Caco-2 (cell line): ENCODE data around the gene ZC3H18. TPM values are rescaled to one million over a fixed set of nuclear protein-coding genes. Genes with fewer than 3 reads are reported as not detected.

ENCODE experiments used
- BruUV-seq: library from RNA; stranded (reverse); fragments of 400-500 nt; replicated peaks from 2 replicates; lab custom pipeline; 2021; lab: Mats Ljungman, UMichigan
- CTCF ChIA-PET: fragments of 300-600 bp; sonication (Branson Sonifier 250); formaldehyde crosslinking; loops from one replicate; lab custom pipeline; 2022; ENCODE audit warnings: antibody characterized with exemption; lab: Charles Lee
- POLR2A ChIA-PET: fragments of 300-600 bp; sonication (Branson Sonifier 250); formaldehyde crosslinking; loops from one replicate; lab custom pipeline; 2022; ENCODE audit warnings: antibody characterized with exemption; lab: Charles Lee
- DNase-seq, 2 experiments: peaks; one replicate each; pipeline versions ENCODE4 v3.0.0 to v3.0.0-alpha.2; 2020 to 2022
- H3K27me3 ChIP-seq: replicated peaks from 2 replicates; pipeline ENCODE4 v1.6.0; 2011; ENCODE audit warnings: low read length; ENCODE audit not compliant: control insufficient read depth, insufficient read depth
- H3K36me3 ChIP-seq: 2 replicates; pipeline ENCODE4 v1.5.1; 2011; ENCODE audit warnings: low read length; ENCODE audit not compliant: control insufficient read depth, insufficient read depth
- H3K4me1 ChIP-seq: fragments of 250-450 bp; sonication (Bioruptor Pico); 2 replicates; pipeline ENCODE4 v1.5.1; 2020; ENCODE audit warnings: mild to moderate bottlenecking
- H3K4me3 ChIP-seq: 2 replicates; pipeline ENCODE4 v1.5.1; 2011; ENCODE audit warnings: low read depth, mild to moderate bottlenecking, control low read depth, low read length
- H3K9me3 ChIP-seq: fragments of 250-450 bp; sonication (Bioruptor Pico); 2 replicates; pipeline ENCODE4 v1.5.1; 2020; ENCODE audit warnings: mild to moderate bottlenecking, moderate library complexity
- H3K27ac Mint-ChIP-seq: one replicate; pipeline ENCODE4 v1.8.0; 2022; ENCODE audit warnings: mixed read lengths; ENCODE audit not compliant: unreplicated experiment
- H3K27me3 Mint-ChIP-seq: one replicate; pipeline ENCODE4 v1.8.0; 2022; ENCODE audit warnings: mixed read lengths; ENCODE audit not compliant: insufficient read depth, unreplicated experiment
- H3K36me3 Mint-ChIP-seq: one replicate; pipeline ENCODE4 v1.8.0; 2022; ENCODE audit warnings: mild to moderate bottlenecking, mixed read lengths; ENCODE audit not compliant: insufficient read depth, unreplicated experiment
- H3K4me1 Mint-ChIP-seq: one replicate; pipeline ENCODE4 v1.8.0; 2022; ENCODE audit warnings: low read depth, mixed read lengths; ENCODE audit not compliant: unreplicated experiment
- H3K4me3 Mint-ChIP-seq: one replicate; pipeline ENCODE4 v1.8.0; 2022; ENCODE audit warnings: mild to moderate bottlenecking, moderate library complexity, mixed read lengths; ENCODE audit not compliant: unreplicated experiment
- H3K9me3 Mint-ChIP-seq: one replicate; pipeline ENCODE4 v1.8.0; 2022; ENCODE audit warnings: mixed read lengths; ENCODE audit not compliant: unreplicated experiment
- CTCF ChIP-seq, 2 experiments: fragments of 200-600 bp in 1 of 2; IDR thresholded peaks; 1 replicate in 1 of 2; 2 replicates in 1 of 2; pipeline versions ENCODE4 v1.5.1 to v1.8.0; 2011 to 2022; ENCODE audit warnings: antibody characterized with exemption in 1 of 2, control low read depth in 1 of 2, inconsistent platforms in 1 of 2, low read depth in 1 of 2, low read length in 1 of 2, mild to moderate bottlenecking in 1 of 2, moderate library complexity in 1 of 2; ENCODE audit not compliant: insufficient read depth in 1 of 2, severe bottlenecking in 1 of 2, unreplicated experiment in 1 of 2
- intact Hi-C: fragments of 100-400 bp; cut with micrococcal nuclease; formaldehyde crosslinking; loops from one replicate; pipeline ENCODE4 v1.10.0; 2022; ENCODE audit not compliant: unreplicated experiment
- total RNA-seq: library from RNA; stranded (reverse); gene quantifications from 2 replicates; pipeline ENCODE4 v1.2.3, GENCODE V29; 2022

ZC3H18 gene
- total RNA-seq, 1 experiment from 2014 or later, result 82.0 TPM

GRCh38 chr16:88624977-88625576 is 54.9 kb downstream of the ZC3H18 start:
- Histone ChIP-seq H3K36me3 (peaks cover 9% of the 10 kb centered on the region), H3K4me1 (no peaks in the 10 kb centered on the region), H3K4me3 (no peak overlapping the region), H3K9me3 (no peaks in the 10 kb centered on the region), H3K27me3 (no peaks in the 10 kb centered on the region)
- no peak for TF ChIP-seq CTCF (IDR thresholded peaks at IDR 0.05; ENCODE audit: insufficient read depth in 1 of 2, low read depth in 1 of 2, low read length in 1 of 2, severe bottlenecking in 1 of 2, unreplicated experiment in 1 of 2)
- no peak for DNase-seq
- Mint-ChIP-seq H3K9me3 (no peaks in the 10 kb centered on the region), H3K4me1 (no peaks in the 10 kb centered on the region), H3K27ac (no peak overlapping the region), H3K27me3 (no peaks in the 10 kb centered on the region), H3K36me3 (peaks cover 96% of the 10 kb centered on the region), H3K4me3 (no peak overlapping the region)
- no TSS peak for BruUV-seq
- POLR2A ChIA-PET, result no interaction called here
- CTCF ChIA-PET, result no interaction called here
- intact Hi-C loops, result no loop called here

GRCh38 chr16:88626646-88627045 is 56.4 kb downstream of the ZC3H18 start:
- Mint-ChIP-seq H3K27me3 (no peaks in the 10 kb centered on the region), H3K4me3 (no peak overlapping the region), H3K27ac (peak overlapping the region; percentile 17), H3K4me1 (no peaks in the 10 kb centered on the region), H3K9me3 (no peaks in the 10 kb centered on the region), H3K36me3 (peaks cover 97% of the 10 kb centered on the region)
- DNase-seq, result no peak
- no peak overlapping the region for H3K4me3 ChIP-seq
- BruUV-seq, result no TSS peak
- no peaks in the 10 kb centered on the region for H3K9me3 ChIP-seq
- H3K36me3 ChIP-seq, result peaks cover 10% of the 10 kb centered on the region
- no peak for TF ChIP-seq CTCF (IDR thresholded peaks at IDR 0.05; ENCODE audit: insufficient read depth in 1 of 2, low read depth in 1 of 2, low read length in 1 of 2, severe bottlenecking in 1 of 2, unreplicated experiment in 1 of 2)
- POLR2A ChIA-PET, result no interaction called here
- H3K27me3 ChIP-seq, result no peaks in the 10 kb centered on the region
- intact Hi-C loops, result no loop called here
- CTCF ChIA-PET, result interaction anchor here (1.3 kb wide), 1 partner anchor 10 kb away, joined by 5 read pairs; no protein-coding TSS in a partner anchor
- H3K4me1 ChIP-seq, result no peaks in the 10 kb centered on the region

- Mint-ChIP-seq H3K9me3 (no peaks in the 10 kb centered on the region), H3K36me3 (peaks cover 97% of the 10 kb centered on the region), H3K27ac (no peak overlapping the region), H3K27me3 (no peaks in the 10 kb centered on the region), H3K4me3 (no peak overlapping the region), H3K4me1 (no peaks in the 10 kb centered on the region)
- Histone ChIP-seq H3K4me3 (no peak overlapping the region), H3K27me3 (no peaks in the 10 kb centered on the region), H3K4me1 (no peaks in the 10 kb centered on the region), H3K36me3 (peaks cover 10% of the 10 kb centered on the region), H3K9me3 (no peaks in the 10 kb centered on the region)
- ChIA-PET CTCF (interaction anchor here (0.6 kb wide), 1 partner anchor 15 kb away, joined by 3 read pairs; no protein-coding TSS in a partner anchor), POLR2A (no interaction called here)
- DNase-seq, result no peak
- no peak for TF ChIP-seq CTCF (IDR thresholded peaks at IDR 0.05; ENCODE audit: insufficient read depth in 1 of 2, low read depth in 1 of 2, low read length in 1 of 2, severe bottlenecking in 1 of 2, unreplicated experiment in 1 of 2)
- intact Hi-C loops, result no loop called here
- BruUV-seq, result no TSS peak
These were observed 57.6 kb downstream of the ZC3H18 start for GRCh38 chr16:88627531-88628411.
